ENCODE data around the gene ADRA1B.

The ADRA1B gene

GRCh38 chr5:159886296-159886695, 30.0 kb upstream of the ADRA1B start:
- no peaks in the 10 kb centered on the region for H3K4me1 ChIP-seq (ENCODE audit: control insufficient read depth, insufficient read depth, low read length)
- no peaks in the 10 kb centered on the region for H3K9me3 ChIP-seq (ENCODE audit: control insufficient read depth, low read length)
- H3K27me3 ChIP-seq (ENCODE audit: control insufficient read depth, insufficient read depth, low read length, poor library complexity, severe bottlenecking) = no peaks in the 10 kb centered on the region
- H3K4me3 ChIP-seq (ENCODE audit: insufficient read depth, low read depth, low read length) = no peak overlapping the region
- no peaks in the 10 kb centered on the region for H3K36me3 ChIP-seq (ENCODE audit: control insufficient read depth, insufficient read depth, low read length)
- 80 to 100% methylated on average over 1 of the region's 1 CpG for WGBS, 2 experiments
- no peak overlapping the region for H3K27ac ChIP-seq (ENCODE audit: insufficient read depth, low read depth, low read length, poor library complexity, severe bottlenecking)

- H3K4me3 ChIP-seq (ENCODE audit: insufficient read depth, low read depth, low read length) = no peak overlapping the region
- 89 to 95% methylated on average over 1 of the region's 1 CpG for WGBS, 2 experiments
- no peaks in the 10 kb centered on the region for H3K9me3 ChIP-seq (ENCODE audit: control insufficient read depth, low read length)
- H3K4me1 ChIP-seq (ENCODE audit: control insufficient read depth, insufficient read depth, low read length) = no peaks in the 10 kb centered on the region
- H3K27ac ChIP-seq (ENCODE audit: insufficient read depth, low read depth, low read length, poor library complexity, severe bottlenecking) = no peak overlapping the region
- H3K27me3 ChIP-seq (ENCODE audit: control insufficient read depth, insufficient read depth, low read length, poor library complexity, severe bottlenecking) = no peaks in the 10 kb centered on the region
- no peaks in the 10 kb centered on the region for H3K36me3 ChIP-seq (ENCODE audit: control insufficient read depth, insufficient read depth, low read length)
These were observed 29.2 kb upstream of the ADRA1B start for GRCh38 chr5:159887050-159887449.

- H3K4me3 ChIP-seq (ENCODE audit: insufficient read depth, low read depth, low read length) = no peak overlapping the region
- no peaks in the 10 kb centered on the region for H3K9me3 ChIP-seq (ENCODE audit: control insufficient read depth, low read length)
- no peaks in the 10 kb centered on the region for H3K27me3 ChIP-seq (ENCODE audit: control insufficient read depth, insufficient read depth, low read length, poor library complexity, severe bottlenecking)
- H3K27ac ChIP-seq (ENCODE audit: insufficient read depth, low read depth, low read length, poor library complexity, severe bottlenecking) = no peak overlapping the region
- no peaks in the 10 kb centered on the region for H3K4me1 ChIP-seq (ENCODE audit: control insufficient read depth, insufficient read depth, low read length)
- WGBS, 2 experiments = 90 to 93% methylated on average over 5 of the region's 5 CpGs
- no peaks in the 10 kb centered on the region for H3K36me3 ChIP-seq (ENCODE audit: control insufficient read depth, insufficient read depth, low read length)
These were observed 27.4 kb upstream of the ADRA1B start for GRCh38 chr5:159888860-159889259.

GRCh38 chr5:159890141-159890540, 26.1 kb upstream of the ADRA1B start:
- WGBS, 2 experiments = 80 to 82% methylated on average over 1 of the region's 1 CpG
- Histone ChIP-seq H3K9me3 (ENCODE audit: control insufficient read depth, low read length) (no peaks in the 10 kb centered on the region), H3K27me3 (ENCODE audit: control insufficient read depth, insufficient read depth, low read length, poor library complexity, severe bottlenecking) (no peaks in the 10 kb centered on the region), H3K4me1 (ENCODE audit: control insufficient read depth, insufficient read depth, low read length) (no peaks in the 10 kb centered on the region), H3K27ac (ENCODE audit: insufficient read depth, low read depth, low read length, poor library complexity, severe bottlenecking) (no peak overlapping the region), H3K36me3 (ENCODE audit: control insufficient read depth, insufficient read depth, low read length) (no peaks in the 10 kb centered on the region), H3K4me3 (ENCODE audit: insufficient read depth, low read depth, low read length) (no peak overlapping the region)

GRCh38 chr5:159891371-159891770, 24.9 kb upstream of the ADRA1B start:
- H3K4me1 ChIP-seq (ENCODE audit: control insufficient read depth, insufficient read depth, low read length) = no peaks in the 10 kb centered on the region
- H3K36me3 ChIP-seq (ENCODE audit: control insufficient read depth, insufficient read depth, low read length) = no peaks in the 10 kb centered on the region
- H3K27ac ChIP-seq (ENCODE audit: insufficient read depth, low read depth, low read length, poor library complexity, severe bottlenecking) = no peak overlapping the region
- no peaks in the 10 kb centered on the region for H3K27me3 ChIP-seq (ENCODE audit: control insufficient read depth, insufficient read depth, low read length, poor library complexity, severe bottlenecking)
- no peak overlapping the region for H3K4me3 ChIP-seq (ENCODE audit: insufficient read depth, low read depth, low read length)
- H3K9me3 ChIP-seq (ENCODE audit: control insufficient read depth, low read length) = no peaks in the 10 kb centered on the region
- WGBS, 2 experiments = 88 to 90% methylated on average over 5 of the region's 5 CpGs

- no peak overlapping the region for H3K4me3 ChIP-seq (ENCODE audit: insufficient read depth, low read depth, low read length)
- no peaks in the 10 kb centered on the region for H3K36me3 ChIP-seq (ENCODE audit: control insufficient read depth, insufficient read depth, low read length)
- H3K4me1 ChIP-seq (ENCODE audit: control insufficient read depth, insufficient read depth, low read length) = no peaks in the 10 kb centered on the region
- H3K27me3 ChIP-seq (ENCODE audit: control insufficient read depth, insufficient read depth, low read length, poor library complexity, severe bottlenecking) = no peaks in the 10 kb centered on the region
- WGBS, 2 experiments = 91 to 95% methylated on average over 2 of the region's 3 CpGs
- no peaks in the 10 kb centered on the region for H3K9me3 ChIP-seq (ENCODE audit: control insufficient read depth, low read length)
- H3K27ac ChIP-seq (ENCODE audit: insufficient read depth, low read depth, low read length, poor library complexity, severe bottlenecking) = no peak overlapping the region
These were observed 23.1 kb upstream of the ADRA1B start for GRCh38 chr5:159893040-159893695.

- H3K36me3 ChIP-seq (ENCODE audit: control insufficient read depth, insufficient read depth, low read length) = no peaks in the 10 kb centered on the region
- 95 to 96% methylated on average over 5 to 7 of the region's 7 CpGs for WGBS, 2 experiments
- no peaks in the 10 kb centered on the region for H3K27me3 ChIP-seq (ENCODE audit: control insufficient read depth, insufficient read depth, low read length, poor library complexity, severe bottlenecking)
- no peaks in the 10 kb centered on the region for H3K9me3 ChIP-seq (ENCODE audit: control insufficient read depth, low read length)
- no peaks in the 10 kb centered on the region for H3K4me1 ChIP-seq (ENCODE audit: control insufficient read depth, insufficient read depth, low read length)
- H3K27ac ChIP-seq (ENCODE audit: insufficient read depth, low read depth, low read length, poor library complexity, severe bottlenecking) = no peak overlapping the region
- H3K4me3 ChIP-seq (ENCODE audit: insufficient read depth, low read depth, low read length) = no peak overlapping the region
These were observed 22.0 kb upstream of the ADRA1B start for GRCh38 chr5:159894149-159894720.

- no peaks in the 10 kb centered on the region for H3K9me3 ChIP-seq (ENCODE audit: control insufficient read depth, low read length)
- 94% methylated on average over 6 of the region's 6 CpGs for WGBS, 2 experiments
- no peaks in the 10 kb centered on the region for H3K36me3 ChIP-seq (ENCODE audit: control insufficient read depth, insufficient read depth, low read length)
- no peak overlapping the region for H3K4me3 ChIP-seq (ENCODE audit: insufficient read depth, low read depth, low read length)
- H3K27me3 ChIP-seq (ENCODE audit: control insufficient read depth, insufficient read depth, low read length, poor library complexity, severe bottlenecking) = no peaks in the 10 kb centered on the region
- no peak overlapping the region for H3K27ac ChIP-seq (ENCODE audit: insufficient read depth, low read depth, low read length, poor library complexity, severe bottlenecking)
- H3K4me1 ChIP-seq (ENCODE audit: control insufficient read depth, insufficient read depth, low read length) = no peaks in the 10 kb centered on the region
These were observed 18.4 kb upstream of the ADRA1B start for GRCh38 chr5:159897786-159898393.

- Histone ChIP-seq H3K4me3 (ENCODE audit: insufficient read depth, low read depth, low read length) (no peak overlapping the region), H3K27ac (ENCODE audit: insufficient read depth, low read depth, low read length, poor library complexity, severe bottlenecking) (no peak overlapping the region)
These were observed 16.9 kb upstream of the ADRA1B start for GRCh38 chr5:159899067-159900049.

GRCh38 chr5:159901308-159901707, 15.0 kb upstream of the ADRA1B start:
- Histone ChIP-seq H3K4me1 (ENCODE audit: control insufficient read depth, insufficient read depth, low read length) (peaks cover 4% of the 10 kb centered on the region), H3K4me3 (ENCODE audit: insufficient read depth, low read depth, low read length) (no peak overlapping the region), H3K27me3 (ENCODE audit: control insufficient read depth, insufficient read depth, low read length, poor library complexity, severe bottlenecking) (no peaks in the 10 kb centered on the region), H3K9me3 (ENCODE audit: control insufficient read depth, low read length) (no peaks in the 10 kb centered on the region), H3K36me3 (ENCODE audit: control insufficient read depth, insufficient read depth, low read length) (no peaks in the 10 kb centered on the region), H3K27ac (ENCODE audit: insufficient read depth, low read depth, low read length, poor library complexity, severe bottlenecking) (no peak overlapping the region)
- 50% methylated on average over 1 of the region's 1 CpG; no CpG with 5 or more reads in 1 of the 2 experiments for WGBS, 2 experiments

More at GRCh38 chr5:159899067-159900049, 16.9 kb upstream of the ADRA1B start:
- 96 to 97% methylated on average over 4 of the region's 4 CpGs for WGBS, 2 experiments
- no peaks in the 10 kb centered on the region for H3K4me1 ChIP-seq (ENCODE audit: control insufficient read depth, insufficient read depth, low read length)
- no peaks in the 10 kb centered on the region for H3K36me3 ChIP-seq (ENCODE audit: control insufficient read depth, insufficient read depth, low read length)
- H3K27me3 ChIP-seq (ENCODE audit: control insufficient read depth, insufficient read depth, low read length, poor library complexity, severe bottlenecking) = no peaks in the 10 kb centered on the region
- no peaks in the 10 kb centered on the region for H3K9me3 ChIP-seq (ENCODE audit: control insufficient read depth, low read length)
